Measurements from ENCODE around the gene SCAF1. TPM values are rescaled to one million over a fixed set of nuclear protein-coding genes. Genes with fewer than 3 reads are reported as not detected.
A peak's percentile ranks its signal among the peaks of the same experiment; 100 is the strongest.

SCAF1 gene
- total RNA-seq, 1 donor from 2014 or later: 8.7 TPM

GRCh38 chr19:49685845-49686332 lies 43.9 kb downstream of the SCAF1 start:
- Mint-ChIP-seq H3K27ac (no peak overlapping the region), H3K36me3 (peaks cover 21% of the 10 kb centered on the region), H3K4me3 (peak overlapping the region; percentile 43), H3K9me3 (no peaks in the 10 kb centered on the region), H3K27me3 (ENCODE audit: insufficient read depth, low read depth) (peaks cover 8% of the 10 kb centered on the region), H3K4me1 (peaks cover 30% of the 10 kb centered on the region)
- TF ChIP-seq EZH2phosphoT487 (IDR thresholded peaks at IDR 0.05) (no peak), EZH2 (IDR thresholded peaks at IDR 0.05) (no peak)
- TF ChIP-seq, protein P1, sequence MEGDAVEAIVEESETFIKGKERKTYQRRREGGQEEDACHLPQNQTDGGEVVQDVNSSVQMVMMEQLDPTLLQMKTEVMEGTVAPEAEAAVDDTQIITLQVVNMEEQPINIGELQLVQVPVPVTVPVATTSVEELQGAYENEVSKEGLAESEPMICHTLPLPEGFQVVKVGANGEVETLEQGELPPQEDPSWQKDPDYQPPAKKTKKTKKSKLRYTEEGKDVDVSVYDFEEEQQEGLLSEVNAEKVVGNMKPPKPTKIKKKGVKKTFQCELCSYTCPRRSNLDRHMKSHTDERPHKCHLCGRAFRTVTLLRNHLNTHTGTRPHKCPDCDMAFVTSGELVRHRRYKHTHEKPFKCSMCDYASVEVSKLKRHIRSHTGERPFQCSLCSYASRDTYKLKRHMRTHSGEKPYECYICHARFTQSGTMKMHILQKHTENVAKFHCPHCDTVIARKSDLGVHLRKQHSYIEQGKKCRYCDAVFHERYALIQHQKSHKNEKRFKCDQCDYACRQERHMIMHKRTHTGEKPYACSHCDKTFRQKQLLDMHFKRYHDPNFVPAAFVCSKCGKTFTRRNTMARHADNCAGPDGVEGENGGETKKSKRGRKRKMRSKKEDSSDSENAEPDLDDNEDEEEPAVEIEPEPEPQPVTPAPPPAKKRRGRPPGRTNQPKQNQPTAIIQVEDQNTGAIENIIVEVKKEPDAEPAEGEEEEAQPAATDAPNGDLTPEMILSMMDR (IDR thresholded peaks at IDR 0.05): no peak
- no peaks in the 10 kb centered on the region for H3K9me3 ChIP-seq (ENCODE audit: low read depth)
- peaks cover 18% of the 10 kb centered on the region for H3K4me1 ChIP-seq
- H4K20me1 ChIP-seq (ENCODE audit: low read depth): peaks cover 86% of the 10 kb centered on the region
- H3K27me3 ChIP-seq: no peaks in the 10 kb centered on the region
- H3K79me2 ChIP-seq (ENCODE audit: low read depth): peaks cover 50% of the 10 kb centered on the region
- H3K4me2 ChIP-seq: no peak overlapping the region
- H3K27ac ChIP-seq: no peak overlapping the region
- no peak overlapping the region for H3K9ac ChIP-seq
- peaks cover 81% of the 10 kb centered on the region for H3F3A ChIP-seq (ENCODE audit: low read depth)
- no peak overlapping the region for H3K4me3 ChIP-seq
- peaks cover 5% of the 10 kb centered on the region for H3K36me3 ChIP-seq
- DNase-seq (ENCODE audit: low spot score): no peak
- no peak overlapping the region for H2AFZ ChIP-seq (replicated peaks)

- Histone ChIP-seq H3K79me2 (ENCODE audit: low read depth) (peaks cover 49% of the 10 kb centered on the region), H2AFZ (replicated peaks) (no peak overlapping the region), H3K4me3 (no peak overlapping the region), H3K9me3 (ENCODE audit: low read depth) (no peaks in the 10 kb centered on the region), H3K4me1 (peaks cover 14% of the 10 kb centered on the region), H3K9ac (no peak overlapping the region), H3K27ac (no peak overlapping the region), H3F3A (ENCODE audit: low read depth) (peaks cover 82% of the 10 kb centered on the region), H3K4me2 (no peak overlapping the region), H3K27me3 (no peaks in the 10 kb centered on the region), H3K36me3 (no peaks in the 10 kb centered on the region), H4K20me1 (ENCODE audit: low read depth) (peaks cover 79% of the 10 kb centered on the region)
- peaks cover 29% of the 10 kb centered on the region for H3K4me1 Mint-ChIP-seq
- H3K36me3 Mint-ChIP-seq: peaks cover 18% of the 10 kb centered on the region
- no peak for DNase-seq (ENCODE audit: low spot score)
- peaks cover 10% of the 10 kb centered on the region for H3K27me3 Mint-ChIP-seq (ENCODE audit: insufficient read depth, low read depth)
- H3K27ac Mint-ChIP-seq: no peak overlapping the region
- no peak overlapping the region for H3K4me3 Mint-ChIP-seq
- TF ChIP-seq, protein P1 (IDR thresholded peaks at IDR 0.05): no peak
- no peak for TF ChIP-seq EZH2phosphoT487 (IDR thresholded peaks at IDR 0.05)
- TF ChIP-seq EZH2 (IDR thresholded peaks at IDR 0.05): no peak
- H3K9me3 Mint-ChIP-seq: no peaks in the 10 kb centered on the region
Measured at GRCh38 chr19:49686503-49687088, 44.6 kb downstream of the SCAF1 start.

DNA sequence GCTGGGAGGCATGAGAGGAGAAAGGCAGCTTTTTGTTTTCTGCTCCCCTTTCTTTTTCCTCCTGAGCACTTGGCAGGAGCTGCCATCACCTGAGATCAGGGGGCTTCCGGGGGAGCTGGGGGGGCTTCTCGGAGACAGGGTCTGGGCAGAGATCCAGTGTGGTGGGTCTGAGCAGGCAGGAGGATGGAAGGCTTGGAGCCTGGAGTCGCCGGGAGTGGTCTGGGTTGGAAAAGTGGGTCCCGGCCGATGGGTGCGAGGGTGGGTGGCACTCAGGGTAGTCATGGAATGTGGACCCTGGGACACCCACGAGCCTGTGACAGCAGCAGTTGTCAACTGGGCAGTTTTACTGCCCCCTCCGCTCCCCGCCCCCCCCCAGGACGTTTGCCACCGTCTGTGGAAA lies 45.1 kb downstream of the SCAF1 start:
- H3K9ac ChIP-seq: no peak overlapping the region
- peaks cover 49% of the 10 kb centered on the region for H3K79me2 ChIP-seq (ENCODE audit: low read depth)
- Mint-ChIP-seq H3K4me1 (peaks cover 30% of the 10 kb centered on the region), H3K27ac (no peak overlapping the region), H3K36me3 (peaks cover 18% of the 10 kb centered on the region), H3K27me3 (ENCODE audit: insufficient read depth, low read depth) (peaks cover 10% of the 10 kb centered on the region), H3K9me3 (no peaks in the 10 kb centered on the region), H3K4me3 (no peak overlapping the region)
- H3K27me3 ChIP-seq: no peaks in the 10 kb centered on the region
- H3K4me3 ChIP-seq: no peak overlapping the region
- peaks cover 79% of the 10 kb centered on the region for H3F3A ChIP-seq (ENCODE audit: low read depth)
- H3K36me3 ChIP-seq: no peaks in the 10 kb centered on the region
- no peaks in the 10 kb centered on the region for H3K9me3 ChIP-seq (ENCODE audit: low read depth)
- TF ChIP-seq, protein P1 (IDR thresholded peaks at IDR 0.05): no peak
- TF ChIP-seq EZH2phosphoT487 (IDR thresholded peaks at IDR 0.05): no peak
- no peak for TF ChIP-seq EZH2 (IDR thresholded peaks at IDR 0.05)
- no peak for DNase-seq (ENCODE audit: low spot score)
- H4K20me1 ChIP-seq (ENCODE audit: low read depth): peaks cover 73% of the 10 kb centered on the region
- no peak overlapping the region for H3K27ac ChIP-seq
- peaks cover 14% of the 10 kb centered on the region for H3K4me1 ChIP-seq
- H3K4me2 ChIP-seq: no peak overlapping the region
- no peak overlapping the region for H2AFZ ChIP-seq (replicated peaks)

Data from neural progenitor cell (in vitro differentiated cells).